Neutrophil (primary cell): ENCODE data around the gene ASMT.

Experiments used
- H3K27ac ChIP-seq: fragments of 200-600 bp; sonication (generic); 2 replicates; pipeline ENCODE4 v1.5.1; 2016; ENCODE audit warnings: mild to moderate bottlenecking, moderate library complexity
- H3K27me3 ChIP-seq: fragments of 200-600 bp; sonication (generic); 2 replicates; pipeline ENCODE4 v1.6.0; 2016; ENCODE audit warnings: mild to moderate bottlenecking
- H3K36me3 ChIP-seq: fragments of 200-600 bp; sonication (generic); 2 replicates; pipeline ENCODE4 v1.5.1; 2017
- H3K4me1 ChIP-seq, 2 experiments: fragments of 200-600 bp in 1 of 2; sonication (generic) in 1 of 2; 1 replicate in 1 of 2; 2 replicates in 1 of 2; pipeline versions ENCODE4 v1.5.1 to v1.6.1; 2013 to 2016; ENCODE audit warnings: low read depth in 1 of 2, low read length in 1 of 2, mild to moderate bottlenecking in 1 of 2, moderate library complexity in 1 of 2; ENCODE audit not compliant: control insufficient read depth in 1 of 2, insufficient read depth in 1 of 2
- H3K4me3 ChIP-seq, 2 experiments: fragments of 200-600 bp in 1 of 2; sonication (generic) in 1 of 2; 1 replicate in 1 of 2; 2 replicates in 1 of 2; pipeline ENCODE4 v1.5.1; 2013 to 2016; ENCODE audit warnings: low read depth in 1 of 2, low read length in 1 of 2, mild to moderate bottlenecking in 1 of 2, moderate library complexity in 1 of 2
- H3K9me3 ChIP-seq: fragments of 200-600 bp; sonication (generic); 2 replicates; pipeline ENCODE4 v1.5.1; 2016
- TF ChIP-seq, protein P1 (sequence below): fragments of 200-600 bp; sonication (generic); IDR thresholded peaks from 2 replicates; pipeline ENCODE4 v1.5.1; 2016; ENCODE audit warnings: antibody characterized with exemption

The ASMT gene

DNA sequence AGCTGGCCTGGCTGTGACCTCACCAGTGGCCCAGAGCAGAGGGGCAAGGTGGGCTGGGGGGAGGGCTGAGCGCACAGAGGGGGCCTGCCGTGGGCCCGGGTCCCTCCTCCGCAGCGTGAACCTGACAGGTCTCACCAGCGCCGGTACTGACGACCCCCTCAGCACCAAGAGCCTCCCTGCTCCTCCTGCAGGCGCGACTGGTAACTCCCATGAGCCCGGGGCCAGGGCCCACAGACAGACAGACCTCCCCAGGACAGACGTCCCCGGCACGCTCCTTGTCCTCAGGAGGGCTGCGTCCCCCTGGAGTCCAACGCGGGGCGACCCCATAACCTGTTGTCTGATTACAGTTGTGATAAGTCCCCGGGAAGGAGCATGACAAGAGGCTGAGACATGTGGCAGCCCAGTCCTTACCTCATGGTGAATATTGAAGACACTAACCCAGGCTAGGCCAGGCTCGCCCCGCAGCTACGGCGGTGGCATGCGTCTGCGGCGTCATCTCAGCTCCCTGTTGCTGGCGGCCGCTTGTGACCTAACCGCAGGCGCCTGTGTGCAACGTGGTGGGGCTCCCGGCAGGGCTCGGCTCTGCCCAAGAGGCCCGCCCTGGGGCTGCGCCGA lies 15.0 kb upstream of the ASMT start:
- Histone ChIP-seq H3K36me3 (peaks cover 91% of the 10 kb centered on the region), H3K4me1 (no peaks in the 10 kb centered on the region)
- TF ChIP-seq, protein P1, sequence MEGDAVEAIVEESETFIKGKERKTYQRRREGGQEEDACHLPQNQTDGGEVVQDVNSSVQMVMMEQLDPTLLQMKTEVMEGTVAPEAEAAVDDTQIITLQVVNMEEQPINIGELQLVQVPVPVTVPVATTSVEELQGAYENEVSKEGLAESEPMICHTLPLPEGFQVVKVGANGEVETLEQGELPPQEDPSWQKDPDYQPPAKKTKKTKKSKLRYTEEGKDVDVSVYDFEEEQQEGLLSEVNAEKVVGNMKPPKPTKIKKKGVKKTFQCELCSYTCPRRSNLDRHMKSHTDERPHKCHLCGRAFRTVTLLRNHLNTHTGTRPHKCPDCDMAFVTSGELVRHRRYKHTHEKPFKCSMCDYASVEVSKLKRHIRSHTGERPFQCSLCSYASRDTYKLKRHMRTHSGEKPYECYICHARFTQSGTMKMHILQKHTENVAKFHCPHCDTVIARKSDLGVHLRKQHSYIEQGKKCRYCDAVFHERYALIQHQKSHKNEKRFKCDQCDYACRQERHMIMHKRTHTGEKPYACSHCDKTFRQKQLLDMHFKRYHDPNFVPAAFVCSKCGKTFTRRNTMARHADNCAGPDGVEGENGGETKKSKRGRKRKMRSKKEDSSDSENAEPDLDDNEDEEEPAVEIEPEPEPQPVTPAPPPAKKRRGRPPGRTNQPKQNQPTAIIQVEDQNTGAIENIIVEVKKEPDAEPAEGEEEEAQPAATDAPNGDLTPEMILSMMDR, result no peak

DNA sequence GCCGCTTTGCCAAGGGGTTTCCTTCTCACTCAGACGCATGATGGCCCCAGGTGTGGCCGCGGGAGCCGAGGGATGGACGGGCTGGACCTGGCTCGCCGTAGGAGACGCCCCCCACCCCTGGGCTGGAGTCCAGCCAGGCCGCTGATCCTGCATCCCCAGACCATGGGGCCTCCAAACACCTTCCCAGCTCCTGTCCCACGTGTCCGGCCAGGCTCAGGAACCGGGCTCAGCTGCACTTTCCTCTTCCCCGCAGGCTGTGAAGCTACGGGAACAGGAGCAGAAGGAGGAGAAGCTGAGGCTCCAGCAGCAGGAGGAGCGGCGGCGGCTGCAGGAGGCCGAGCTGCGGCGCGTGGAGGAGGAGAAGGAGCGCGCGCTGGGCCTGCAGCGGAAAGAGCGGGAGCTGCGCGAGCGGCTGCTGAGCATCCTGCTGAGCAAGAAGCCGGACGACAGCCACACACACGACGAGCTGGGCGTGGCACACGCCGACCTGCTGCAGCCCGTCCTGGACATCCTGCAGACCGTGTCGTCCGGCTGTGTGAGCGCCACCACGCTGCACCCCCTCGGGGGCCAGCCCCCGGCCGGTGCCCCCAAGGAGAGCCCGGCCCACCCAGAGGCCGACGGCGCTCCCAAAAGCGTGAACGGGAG lies 14.3 kb upstream of the ASMT start:
- Histone ChIP-seq H3K4me1 (no peaks in the 10 kb centered on the region), H3K4me3 (no peak overlapping the region), H3K27ac (no peak overlapping the region), H3K9me3 (no peaks in the 10 kb centered on the region), H3K27me3 (no peaks in the 10 kb centered on the region), H3K36me3 (peaks cover 85% of the 10 kb centered on the region)
- TF ChIP-seq, protein P1, result no peak

More for the DNA sequence above, 15.0 kb upstream of the ASMT start:
- Histone ChIP-seq H3K27me3 (no peaks in the 10 kb centered on the region), H3K4me3 (no peak overlapping the region), H3K27ac (no peak overlapping the region), H3K9me3 (no peaks in the 10 kb centered on the region)

DNA sequence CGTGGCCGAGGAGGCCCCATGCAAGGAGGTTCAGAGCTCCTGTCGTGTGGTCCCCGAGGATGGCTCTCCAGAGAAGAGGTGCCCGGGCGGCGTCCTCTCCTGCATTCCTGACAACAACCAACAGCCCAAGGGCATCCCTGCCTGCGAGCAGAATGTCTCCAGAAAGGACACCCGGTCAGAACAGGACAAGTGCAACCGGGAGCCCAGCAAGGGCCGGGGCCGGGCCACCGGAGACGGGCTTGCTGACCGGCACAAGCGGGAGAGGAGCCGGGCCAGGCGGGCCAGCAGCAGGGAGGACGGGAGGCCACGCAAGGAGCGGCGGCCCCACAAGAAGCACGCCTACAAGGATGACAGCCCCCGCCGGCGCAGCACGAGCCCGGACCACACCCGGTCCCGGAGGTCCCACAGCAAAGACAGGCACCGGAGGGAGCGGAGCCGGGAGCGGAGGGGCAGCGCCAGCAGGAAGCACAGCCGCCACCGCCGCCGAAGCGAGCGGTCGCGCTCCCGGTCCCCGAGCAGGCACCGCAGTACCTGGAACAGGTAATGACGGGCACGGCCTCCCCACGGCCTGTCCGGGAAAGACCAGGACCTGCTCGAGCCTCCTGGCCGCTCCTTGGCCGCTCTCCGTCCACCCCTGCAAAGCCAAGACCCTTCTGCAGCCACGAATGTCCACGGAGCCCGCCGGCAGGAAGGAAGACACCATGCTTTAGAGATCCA lies 13.7 kb upstream of the ASMT start:
- no peak overlapping the region for H3K4me3 ChIP-seq
- H3K4me1 ChIP-seq, result no peaks in the 10 kb centered on the region
- no peaks in the 10 kb centered on the region for H3K27me3 ChIP-seq
- no peaks in the 10 kb centered on the region for H3K9me3 ChIP-seq
- H3K36me3 ChIP-seq, result peaks cover 78% of the 10 kb centered on the region
- no peak overlapping the region for H3K27ac ChIP-seq
- TF ChIP-seq, protein P1, result no peak

DNA sequence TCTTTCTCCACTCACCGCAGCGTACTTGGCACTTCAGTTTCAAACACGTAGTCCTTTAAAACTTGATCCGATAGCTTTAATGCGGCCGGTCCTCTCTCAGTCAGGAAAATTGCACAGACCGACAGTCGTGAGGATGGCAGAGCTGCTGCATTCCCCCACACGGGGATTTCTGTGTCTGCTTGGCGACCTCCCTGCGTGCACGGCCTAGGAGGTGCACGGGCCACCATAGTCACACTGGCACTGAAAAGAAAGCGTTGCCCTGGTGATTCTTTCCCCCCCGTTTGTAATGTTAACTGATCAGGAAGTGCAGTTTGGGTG lies 13.1 kb upstream of the ASMT start:
- no peak overlapping the region for H3K27ac ChIP-seq
- H3K4me1 ChIP-seq, result no peaks in the 10 kb centered on the region
- peaks cover 74% of the 10 kb centered on the region for H3K36me3 ChIP-seq
- no peaks in the 10 kb centered on the region for H3K27me3 ChIP-seq
- TF ChIP-seq, protein P1, result no peak
- H3K4me3 ChIP-seq, result no peak overlapping the region
- H3K9me3 ChIP-seq, result no peaks in the 10 kb centered on the region

DNA sequence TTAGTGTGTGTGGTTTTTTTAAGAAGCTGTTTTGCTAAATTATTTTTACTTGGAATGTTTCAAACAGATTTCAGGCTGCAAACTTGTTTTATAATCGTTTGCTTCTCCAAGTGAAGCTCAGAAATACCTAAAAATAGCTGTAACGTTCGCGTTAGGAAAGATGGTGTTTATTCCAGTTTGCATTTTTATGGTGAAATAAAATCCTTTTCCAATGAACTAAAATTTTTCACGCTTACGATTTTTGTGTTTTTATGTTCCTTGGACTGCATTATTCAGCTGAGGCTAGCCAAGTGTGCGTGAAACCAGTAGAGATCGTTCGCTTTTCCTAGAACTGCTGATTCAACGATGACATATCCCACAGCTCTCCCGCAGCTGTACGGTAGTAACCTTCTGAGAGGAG lies 12.6 kb upstream of the ASMT start:
- no peak overlapping the region for H3K27ac ChIP-seq
- no peaks in the 10 kb centered on the region for H3K27me3 ChIP-seq
- no peaks in the 10 kb centered on the region for H3K9me3 ChIP-seq
- H3K36me3 ChIP-seq, result peaks cover 69% of the 10 kb centered on the region
- TF ChIP-seq, protein P1, result no peak
- no peak overlapping the region for H3K4me3 ChIP-seq
- no peaks in the 10 kb centered on the region for H3K4me1 ChIP-seq
